NCI-H748 treated with DMSO at 0.1 percent for 48 hours (cell line): Measurements from ENCODE around the gene GCNT2.
"Not testable (repeated sequence)": the region's sequence is repeated elsewhere in the genome, so short reads cannot be mapped to it uniquely, and the experiment has no call there.

ENCODE experiments used
- DNase-seq: peaks from one replicate; lab custom pipeline; 2025; lab: John Stamatoyannopoulos, UW

The GCNT2 gene

GRCh38 chr6:10610289-10610688 lies 89.1 kb downstream of the GCNT2 start:
- no peak for DNase-seq

- no peak for DNase-seq
These were observed 91.0 kb downstream of the GCNT2 start for GRCh38 chr6:10612161-10612560.

DNA sequence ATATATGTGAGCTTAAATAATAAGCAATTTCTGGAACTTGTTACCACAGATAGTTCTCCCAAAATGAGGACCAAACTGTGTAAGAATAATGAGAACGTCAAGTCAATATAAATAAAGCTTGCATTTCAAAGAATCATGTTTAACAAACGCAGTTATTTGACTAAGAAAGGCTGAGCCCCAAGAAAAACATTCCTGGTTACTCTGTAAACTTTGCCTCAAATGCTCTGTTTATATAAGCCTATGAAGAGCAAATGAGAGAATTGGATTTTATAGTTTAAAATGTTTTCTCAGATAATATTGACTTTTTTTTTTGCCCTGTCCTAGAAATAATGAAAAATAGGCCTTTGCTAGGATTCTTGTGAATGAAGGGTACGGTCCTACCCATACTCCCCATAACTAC lies 91.9 kb downstream of the GCNT2 start:
- DNase-seq: no peak

DNA sequence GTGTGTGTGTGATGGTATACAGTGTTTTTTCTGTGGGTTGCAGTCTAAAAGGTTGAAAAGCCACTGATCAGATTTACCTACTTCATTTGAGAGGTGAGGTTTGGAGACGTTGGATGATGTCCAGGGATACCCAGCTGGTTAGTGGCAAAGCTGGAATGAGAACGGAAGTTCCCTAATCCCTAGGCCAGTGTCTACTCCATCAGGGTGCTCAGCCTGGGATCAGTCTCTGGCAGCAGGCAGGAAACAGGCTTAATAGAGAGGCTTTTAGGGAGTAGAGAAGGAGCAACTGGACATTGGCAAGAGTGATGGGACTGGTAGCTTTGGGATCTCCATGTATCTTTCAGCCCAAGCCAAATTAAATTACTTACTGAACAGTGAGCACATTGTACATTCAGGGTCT lies 92.6 kb downstream of the GCNT2 start:
- DNase-seq: no peak

DNA sequence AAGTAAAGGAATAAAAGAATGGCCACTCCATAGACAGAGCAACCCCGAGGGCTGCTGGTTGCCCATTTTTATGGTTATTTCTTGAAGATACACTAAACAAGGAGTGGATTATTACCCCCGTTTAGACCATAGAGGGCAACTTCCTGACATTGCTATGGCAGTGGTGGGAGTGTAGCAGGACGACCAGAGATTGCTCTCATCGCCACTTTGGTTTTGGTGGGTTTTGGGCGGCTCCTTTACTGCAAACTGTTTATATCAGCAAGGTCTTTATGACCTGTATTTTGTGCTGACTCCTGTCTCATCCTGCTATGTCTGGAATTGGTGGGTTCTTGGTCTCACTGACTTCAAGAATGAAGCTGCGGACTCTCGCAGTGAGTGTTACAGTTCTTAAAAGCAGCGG lies 94.5 kb downstream of the GCNT2 start:
- no peak for DNase-seq

DNA sequence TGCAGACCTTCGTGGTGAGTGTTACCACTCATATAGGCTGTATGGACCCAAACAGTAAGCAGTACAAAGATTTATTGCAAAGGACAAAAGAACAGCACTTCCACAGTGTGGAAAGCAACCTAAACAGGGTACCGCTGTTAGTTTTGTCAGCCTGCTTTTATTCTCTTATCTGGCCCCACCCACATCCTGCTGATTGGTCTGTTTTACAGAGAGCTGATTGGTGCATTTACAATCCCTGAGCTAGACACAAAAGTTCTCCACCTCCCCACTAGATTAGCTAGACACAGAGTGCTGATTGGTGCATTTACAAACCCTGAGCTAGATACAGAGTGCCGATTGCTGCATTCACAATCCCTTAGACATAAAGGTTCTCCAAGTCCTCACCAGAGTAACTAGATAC lies 95.1 kb downstream of the GCNT2 start:
- DNase-seq: not testable (repeated sequence)

- DNase-seq: no peak
These were observed 96.0 kb downstream of the GCNT2 start for GRCh38 chr6:10617008-10617696.

- DNase-seq: no peak
These were observed 97.3 kb downstream of the GCNT2 start for GRCh38 chr6:10618409-10618808.

DNA sequence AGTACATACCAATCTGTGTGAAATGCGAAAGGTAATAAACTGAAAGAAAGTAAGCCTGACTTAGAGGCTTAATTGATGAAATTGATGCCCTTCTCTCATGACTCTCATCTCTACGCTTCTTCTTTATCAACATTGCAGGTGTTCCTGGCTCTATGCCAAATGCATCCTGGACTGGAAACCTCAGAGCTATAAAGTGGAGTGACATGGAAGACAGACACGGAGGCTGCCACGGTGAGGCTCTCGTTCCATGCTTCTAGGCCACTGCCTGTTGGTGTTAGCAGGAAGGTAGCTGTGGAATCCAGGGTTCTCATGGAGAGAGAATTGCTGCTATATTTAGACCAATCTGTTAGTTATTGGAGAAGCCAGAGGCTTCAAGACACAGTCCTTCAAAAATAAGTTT lies 100.1 kb downstream of the GCNT2 start:
- peak; percentile 34 for DNase-seq

DNA sequence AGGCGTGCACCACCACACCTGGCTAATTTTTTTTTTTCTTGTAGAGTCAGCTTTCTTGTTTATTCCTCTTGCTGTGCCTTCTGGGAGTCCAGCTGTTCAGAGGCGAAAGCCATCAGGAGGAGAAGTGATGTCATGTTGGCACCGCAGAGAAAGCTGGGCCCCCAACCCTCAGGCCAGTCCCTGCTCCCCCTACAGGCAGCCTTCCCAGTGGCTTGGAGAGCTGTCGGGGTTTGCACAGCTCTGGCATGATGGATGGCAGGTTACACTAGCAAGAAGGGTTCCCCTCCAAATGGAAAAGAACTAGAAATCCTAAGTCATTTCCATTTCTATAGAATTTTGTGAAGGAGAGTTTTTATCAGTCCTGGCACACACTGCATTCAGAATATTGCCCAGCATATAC lies 100.7 kb downstream of the GCNT2 start:
- DNase-seq: no peak

GRCh38 chr6:10624836-10625235 lies 103.7 kb downstream of the GCNT2 start:
- no peak for DNase-seq

DNA sequence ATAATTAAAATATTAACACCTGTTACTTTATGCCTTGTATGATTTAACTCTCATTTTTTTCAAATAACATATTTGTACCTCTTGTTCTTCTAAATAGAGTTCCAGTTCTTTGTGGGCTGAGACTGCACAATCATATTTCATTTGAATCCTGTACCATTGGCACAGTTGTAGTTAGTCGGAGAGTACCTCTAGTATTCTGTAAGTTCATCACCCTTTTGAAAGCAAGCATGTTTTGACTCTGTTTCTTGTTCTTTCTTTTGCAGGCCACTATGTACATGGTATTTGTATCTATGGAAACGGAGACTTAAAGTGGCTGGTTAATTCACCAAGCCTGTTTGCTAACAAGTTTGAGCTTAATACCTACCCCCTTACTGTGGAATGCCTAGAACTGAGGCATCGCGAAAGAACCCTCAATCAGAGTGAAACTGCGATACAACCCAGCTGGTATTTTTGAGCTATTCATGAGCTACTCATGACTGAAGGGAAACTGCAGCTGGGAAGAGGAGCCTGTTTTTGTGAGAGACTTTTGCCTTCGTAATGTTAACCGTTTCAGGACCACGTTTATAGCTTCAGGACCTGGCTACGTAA lies 105.1 kb downstream of the GCNT2 start:
- no peak for DNase-seq

GRCh38 chr6:10627800-10628199 lies 106.6 kb downstream of the GCNT2 start:
- no peak for DNase-seq

- DNase-seq: no peak
These were observed 109.0 kb downstream of the GCNT2 start for GRCh38 chr6:10630178-10630577.

- no peak for DNase-seq
These were observed 112.1 kb downstream of the GCNT2 start for GRCh38 chr6:10633216-10633615.

DNA sequence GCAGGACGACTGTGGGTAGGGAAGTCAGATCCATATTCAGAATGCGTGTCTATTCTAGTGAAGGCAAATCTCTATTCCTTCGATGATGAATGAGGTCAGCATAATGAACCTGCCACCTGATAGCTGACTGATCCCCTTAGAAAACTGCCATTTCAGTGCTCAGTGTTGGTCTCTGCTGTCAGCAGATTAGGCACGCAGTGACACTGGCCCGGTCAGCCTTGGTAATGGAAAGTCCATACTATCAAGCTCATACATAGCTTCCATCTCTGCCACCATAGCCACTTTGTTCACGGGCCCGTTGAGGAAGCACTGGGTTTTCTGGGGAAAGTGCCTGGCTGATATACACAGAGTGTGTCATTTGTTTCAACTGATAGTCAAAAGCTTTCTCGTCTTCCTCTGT lies 119.3 kb downstream of the GCNT2 start:
- DNase-seq: no peak

- no peak for DNase-seq
These were observed 120.4 kb downstream of the GCNT2 start for GRCh38 chr6:10641528-10641927.

GRCh38 chr6:10643201-10643651 lies 122.1 kb downstream of the GCNT2 start:
- no peak for DNase-seq

GRCh38 chr6:10644225-10644624 lies 123.1 kb downstream of the GCNT2 start:
- DNase-seq: no peak

DNA sequence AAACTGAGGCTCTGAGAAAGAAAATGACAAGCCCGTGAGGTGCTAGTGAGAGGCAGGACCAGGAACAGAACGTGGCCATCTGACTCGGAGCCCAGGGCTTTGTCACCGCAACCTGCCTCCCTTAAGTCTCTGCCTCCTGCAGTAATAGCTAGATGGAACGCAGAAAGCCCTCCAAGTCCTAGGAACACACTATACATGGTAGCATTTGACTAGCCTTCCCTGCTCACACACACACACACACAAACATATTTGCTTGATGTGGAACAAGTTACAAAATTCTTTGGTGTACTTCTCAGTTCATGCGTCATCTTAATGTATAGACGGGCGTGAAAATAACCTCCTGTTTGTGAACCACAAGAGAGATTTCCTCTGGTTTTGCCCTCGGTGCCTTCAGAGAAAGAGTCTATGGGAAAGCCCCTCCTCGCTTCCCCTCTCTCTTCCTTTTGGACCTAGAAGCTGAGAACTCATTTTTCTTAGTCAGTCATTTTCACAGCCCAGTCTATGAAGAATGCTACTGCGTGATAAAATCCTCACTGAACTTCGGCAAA lies 134.4 kb downstream of the GCNT2 start:
- DNase-seq: no peak

DNA sequence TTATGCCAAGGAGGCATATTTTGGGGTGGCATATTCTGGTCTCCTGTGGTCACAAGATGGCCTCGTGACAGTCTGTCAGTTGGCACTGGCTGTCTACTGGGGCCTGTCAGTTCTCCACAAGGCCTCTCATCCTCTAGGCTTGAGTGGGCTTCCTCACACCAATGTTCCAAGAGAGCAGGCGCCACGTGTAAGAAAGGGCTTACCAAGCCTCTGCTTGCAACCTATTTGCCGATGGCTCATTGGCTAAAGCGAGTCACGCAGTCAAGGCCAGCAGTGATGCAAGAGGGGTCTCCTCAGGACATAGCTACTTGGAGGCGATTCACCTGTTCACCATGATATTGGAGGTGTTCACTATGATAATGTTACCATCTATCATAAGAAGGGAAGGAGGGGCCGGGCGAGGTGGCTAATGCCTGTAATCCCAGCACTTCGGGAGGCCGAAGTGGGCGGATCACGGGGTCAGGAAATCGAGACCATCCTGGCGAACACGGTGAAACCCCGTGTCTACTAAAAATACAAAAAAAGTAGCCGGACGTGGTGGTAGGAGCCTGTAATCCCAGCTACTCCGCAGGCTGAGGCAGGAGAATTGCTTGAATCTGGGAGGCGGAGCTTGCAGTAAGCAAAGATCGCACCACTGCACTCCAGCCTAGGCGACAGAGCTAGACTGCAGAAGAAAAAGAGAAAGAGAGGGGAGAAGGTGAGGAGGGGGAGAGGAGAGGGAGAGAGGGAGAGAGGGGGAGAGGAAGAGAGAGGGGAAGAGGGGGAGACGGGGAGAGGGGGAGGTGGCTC lies 138.0 kb downstream of the GCNT2 start:
- DNase-seq: no peak

DNA sequence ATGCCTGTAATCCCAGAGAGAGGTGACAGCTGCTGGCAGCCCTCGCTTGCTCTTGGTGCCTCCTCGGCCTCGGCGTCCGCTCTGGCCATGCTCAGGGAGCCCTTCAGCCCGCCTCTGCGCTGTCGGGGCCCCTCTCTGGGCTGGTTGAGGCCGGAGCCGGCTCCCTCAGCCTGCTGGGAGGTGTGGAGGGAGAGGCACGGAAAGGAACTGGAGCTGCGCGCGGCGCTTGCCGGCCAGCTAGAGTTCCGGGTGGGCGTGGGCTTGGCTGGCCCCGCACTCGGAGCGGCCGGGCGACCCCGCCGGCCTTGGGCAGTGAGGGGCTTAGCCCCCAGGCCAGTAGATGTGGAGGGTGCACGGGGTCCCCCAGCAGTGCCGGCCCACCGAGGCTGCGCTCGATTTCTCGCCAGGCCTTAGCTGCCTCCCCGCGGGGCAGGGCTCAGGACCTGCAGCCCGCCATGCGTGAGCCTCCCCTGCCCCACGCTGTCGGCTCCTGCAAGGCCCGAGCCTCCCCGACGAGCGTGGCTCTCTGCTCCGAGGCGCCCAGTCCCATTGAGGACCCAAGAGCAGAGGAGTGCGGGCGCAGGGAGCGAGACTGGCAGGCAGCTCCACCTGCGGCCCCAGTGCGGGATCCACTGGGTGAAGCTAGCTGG lies 138.7 kb downstream of the GCNT2 start:
- no peak for DNase-seq
